Bronchial epithelial cell (primary cell): ENCODE data around the gene PLA2G4A. TPM values are rescaled to one million over a fixed set of nuclear protein-coding genes. Genes with fewer than 3 reads are reported as not detected.

Experiments
- DNase-seq: peaks from one replicate; pipeline ENCODE4 v3.0.0-alpha.2; 2010; ENCODE audit warnings: low read depth
- FAIRE-seq: peaks from 2 replicates; lab custom pipeline; 2011; peaks lifted over from hg19 to GRCh38; lab: Jason Lieb, UNC
- H3K27me3 ChIP-seq: 2 replicates; pipeline ENCODE4 v1.5.1; 2011; ENCODE audit warnings: low read length; ENCODE audit not compliant: control insufficient read depth, insufficient read depth
- H3K36me3 ChIP-seq: 2 replicates; pipeline ENCODE4 v1.5.1; 2011; ENCODE audit warnings: low read length; ENCODE audit not compliant: control insufficient read depth, insufficient read depth
- H3K4me3 ChIP-seq: 2 replicates; pipeline ENCODE4 v1.5.1; 2011; ENCODE audit warnings: mild to moderate bottlenecking, low read depth, low read length, control low read depth
- total RNA-seq: library from RNA; depleted of rRNA; stranded (reverse); fragments of >200 nt; gene quantifications from 2 replicates; pipeline ENCODE4 v1.2.1, GENCODE V29; 2014
- TF ChIP-seq, protein P1 (sequence below): IDR thresholded peaks from 2 replicates; pipeline ENCODE4 v1.5.1; 2011; ENCODE audit warnings: mild to moderate bottlenecking, moderate library complexity, low read length, control low read depth, inconsistent platforms; ENCODE audit not compliant: insufficient read depth, severe bottlenecking

The PLA2G4A gene
- total RNA-seq, 1 donor from 2014 or later = 5.5 TPM

GRCh38 chr1:186831168-186831567, 2.4 kb downstream of the PLA2G4A start:
- TF ChIP-seq, protein P1, sequence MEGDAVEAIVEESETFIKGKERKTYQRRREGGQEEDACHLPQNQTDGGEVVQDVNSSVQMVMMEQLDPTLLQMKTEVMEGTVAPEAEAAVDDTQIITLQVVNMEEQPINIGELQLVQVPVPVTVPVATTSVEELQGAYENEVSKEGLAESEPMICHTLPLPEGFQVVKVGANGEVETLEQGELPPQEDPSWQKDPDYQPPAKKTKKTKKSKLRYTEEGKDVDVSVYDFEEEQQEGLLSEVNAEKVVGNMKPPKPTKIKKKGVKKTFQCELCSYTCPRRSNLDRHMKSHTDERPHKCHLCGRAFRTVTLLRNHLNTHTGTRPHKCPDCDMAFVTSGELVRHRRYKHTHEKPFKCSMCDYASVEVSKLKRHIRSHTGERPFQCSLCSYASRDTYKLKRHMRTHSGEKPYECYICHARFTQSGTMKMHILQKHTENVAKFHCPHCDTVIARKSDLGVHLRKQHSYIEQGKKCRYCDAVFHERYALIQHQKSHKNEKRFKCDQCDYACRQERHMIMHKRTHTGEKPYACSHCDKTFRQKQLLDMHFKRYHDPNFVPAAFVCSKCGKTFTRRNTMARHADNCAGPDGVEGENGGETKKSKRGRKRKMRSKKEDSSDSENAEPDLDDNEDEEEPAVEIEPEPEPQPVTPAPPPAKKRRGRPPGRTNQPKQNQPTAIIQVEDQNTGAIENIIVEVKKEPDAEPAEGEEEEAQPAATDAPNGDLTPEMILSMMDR = no peak
- Histone ChIP-seq H3K4me3 (no peak overlapping the region), H3K27me3 (no peaks in the 10 kb centered on the region), H3K36me3 (no peaks in the 10 kb centered on the region)
- DNase-seq (no peak), FAIRE-seq (no peak)

DNA sequence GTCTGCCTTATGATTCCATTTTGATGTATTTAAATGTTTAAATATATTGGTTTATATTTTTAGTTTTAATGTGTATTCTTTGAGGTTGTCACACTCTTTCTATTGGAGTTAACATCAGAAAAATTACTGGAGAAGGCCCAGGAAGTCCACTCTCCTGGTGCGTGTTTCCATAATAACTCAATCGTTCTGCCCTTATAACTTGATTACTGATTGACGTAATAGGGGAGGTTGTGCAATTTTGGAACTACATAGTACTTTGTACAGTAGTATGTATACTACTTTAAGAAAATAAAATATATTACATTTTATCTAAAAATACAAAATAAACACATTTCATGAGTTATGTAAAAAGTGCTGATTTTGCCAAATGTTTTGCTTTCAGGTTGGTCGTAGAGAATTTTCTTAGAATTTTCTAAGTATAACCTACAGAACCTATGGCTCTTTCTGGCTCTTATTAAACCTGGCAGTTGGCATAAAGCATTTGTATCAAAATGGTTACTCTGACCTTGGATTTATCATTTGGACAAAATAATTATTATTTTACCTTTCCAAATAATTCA, 5.7 kb downstream of the PLA2G4A start:
- Histone ChIP-seq H3K27me3 (no peaks in the 10 kb centered on the region), H3K36me3 (no peaks in the 10 kb centered on the region), H3K4me3 (no peak overlapping the region)
- no peak for FAIRE-seq
- TF ChIP-seq, protein P1 = no peak
- DNase-seq = no peak

- DNase-seq = no peak
- no peaks in the 10 kb centered on the region for H3K27me3 ChIP-seq
- no peaks in the 10 kb centered on the region for H3K36me3 ChIP-seq
- no peak for FAIRE-seq
- TF ChIP-seq, protein P1 = no peak
- H3K4me3 ChIP-seq = no peak overlapping the region
Measured at GRCh38 chr1:186835448-186835847, 6.7 kb downstream of the PLA2G4A start.

- no peaks in the 10 kb centered on the region for H3K36me3 ChIP-seq
- TF ChIP-seq, protein P1 = no peak
- DNase-seq (no peak), FAIRE-seq (no peak)
- H3K4me3 ChIP-seq = no peak overlapping the region
- no peaks in the 10 kb centered on the region for H3K27me3 ChIP-seq
Measured at GRCh38 chr1:186837806-186838205, 9.1 kb downstream of the PLA2G4A start.

DNA sequence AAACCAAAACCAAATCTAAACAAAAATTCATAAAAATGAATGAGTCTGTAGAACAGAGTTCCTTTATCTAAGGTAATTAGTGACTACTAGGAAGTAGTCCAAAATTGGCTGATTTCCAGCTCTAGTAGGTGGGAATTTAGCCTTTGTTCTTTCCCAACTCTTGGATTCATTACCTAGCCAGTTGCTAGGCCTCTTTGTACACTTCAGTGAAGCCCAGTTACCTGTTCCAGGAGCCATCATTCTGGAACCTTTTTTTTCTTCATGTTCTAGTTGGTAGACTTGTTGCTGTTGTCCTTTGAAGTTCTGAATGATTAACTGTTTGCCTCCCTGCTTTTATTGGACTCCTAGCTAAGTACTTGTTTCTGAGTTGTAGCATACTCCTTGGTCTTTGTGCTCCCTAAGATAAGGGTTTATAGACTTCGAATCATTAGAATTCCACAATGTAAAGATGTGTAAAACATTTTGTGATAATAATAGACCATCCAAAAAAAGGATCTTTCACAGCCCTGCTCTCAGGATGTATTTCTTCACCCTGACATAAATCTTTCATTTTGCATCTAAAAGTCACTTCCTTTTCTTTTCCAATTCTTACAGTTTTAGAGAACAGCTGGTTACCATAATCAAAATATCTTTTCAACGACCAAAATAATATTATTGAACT, 9.8 kb downstream of the PLA2G4A start:
- FAIRE-seq (no peak), DNase-seq (peak; percentile 39)
- no peak overlapping the region for H3K4me3 ChIP-seq
- H3K36me3 ChIP-seq = no peaks in the 10 kb centered on the region
- TF ChIP-seq, protein P1 = no peak
- no peaks in the 10 kb centered on the region for H3K27me3 ChIP-seq

GRCh38 chr1:186839041-186839400, 10.3 kb downstream of the PLA2G4A start:
- no peak for FAIRE-seq

More at GRCh38 chr1:186839041-186839400, 10.3 kb downstream of the PLA2G4A start:
- TF ChIP-seq, protein P1 = no peak
- Histone ChIP-seq H3K27me3 (no peaks in the 10 kb centered on the region), H3K4me3 (no peak overlapping the region), H3K36me3 (no peaks in the 10 kb centered on the region)
- DNase-seq = no peak
